Duodenal mucosa (tissue), 2 donors: ENCODE data around the gene SBNO2.
A peak's percentile ranks its signal among the peaks of the same experiment; 100 is the strongest.

Experiments used
- H3K27ac ChIP-seq: one replicate; pipeline ENCODE4 v1.7.0; 2013; ENCODE audit warnings: low read depth, low read length
- H3K27me3 ChIP-seq, 2 donors: one replicate each; pipeline ENCODE4 v1.7.0; 2013; ENCODE audit warnings: low read length in 2 of 2, control low read depth in 1 of 2; ENCODE audit not compliant: insufficient read depth in 2 of 2, control insufficient read depth in 1 of 2
- H3K36me3 ChIP-seq, 2 donors: one replicate each; pipeline ENCODE4 v1.7.0; 2013; ENCODE audit warnings: low read length in 2 of 2, control low read depth in 1 of 2; ENCODE audit not compliant: insufficient read depth in 2 of 2, control insufficient read depth in 1 of 2
- H3K4me1 ChIP-seq, 2 donors: one replicate each; pipeline ENCODE4 v1.7.0; 2013; ENCODE audit warnings: low read length in 2 of 2, control low read depth in 1 of 2; ENCODE audit not compliant: insufficient read depth in 2 of 2, control insufficient read depth in 1 of 2
- H3K4me3 ChIP-seq, 2 donors: one replicate each; pipeline ENCODE4 v1.7.0; 2013; ENCODE audit warnings: low read length in 2 of 2, low read depth in 1 of 2
- H3K9ac ChIP-seq, 2 donors: one replicate each; pipeline ENCODE4 v1.7.0; 2013; ENCODE audit warnings: low read length in 2 of 2, low read depth in 1 of 2
- H3K9me3 ChIP-seq, 2 donors: one replicate each; pipeline ENCODE4 v1.7.0; 2013; ENCODE audit warnings: low read length in 2 of 2, control low read depth in 1 of 2; ENCODE audit not compliant: control insufficient read depth in 1 of 2

SBNO2 gene

DNA sequence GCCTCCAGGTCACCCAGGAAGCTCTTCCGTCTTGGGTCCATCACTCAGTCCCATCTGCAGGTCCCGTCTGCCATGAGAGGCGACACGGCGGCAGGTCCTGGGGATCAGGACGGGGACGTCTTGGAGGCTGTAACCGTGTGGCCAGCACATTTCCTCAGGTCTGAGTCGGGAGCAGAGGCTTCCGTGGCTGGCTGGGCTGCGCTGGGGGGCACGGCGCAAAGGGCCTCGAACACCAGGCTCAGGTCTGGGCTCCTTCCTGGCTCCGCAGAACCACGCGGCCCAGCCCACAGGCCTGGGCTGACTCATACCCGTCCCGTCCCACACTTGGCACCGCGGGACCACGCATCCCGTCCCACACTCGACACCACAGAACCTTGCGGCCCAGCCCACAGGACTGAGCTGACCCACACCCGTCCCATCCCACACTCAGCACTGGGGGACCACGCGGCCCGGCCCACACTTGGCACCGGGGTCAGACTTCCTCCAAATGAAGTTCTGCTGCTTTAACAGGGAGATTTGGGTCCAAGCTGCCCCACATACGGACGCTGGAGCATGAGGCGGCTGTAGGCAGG, 30.2 kb downstream of the SBNO2 start:
- Histone ChIP-seq H3K9me3 (no peaks in the 10 kb centered on the region), H3K4me1 (no peaks in the 10 kb centered on the region), H3K36me3 (peaks cover 4 to 26% of the 10 kb centered on the region in 2 donors), H3K9ac (no peak overlapping the region), H3K27me3 (no peaks in the 10 kb centered on the region), H3K4me3 (no peak overlapping the region), H3K27ac (no peak overlapping the region)

DNA sequence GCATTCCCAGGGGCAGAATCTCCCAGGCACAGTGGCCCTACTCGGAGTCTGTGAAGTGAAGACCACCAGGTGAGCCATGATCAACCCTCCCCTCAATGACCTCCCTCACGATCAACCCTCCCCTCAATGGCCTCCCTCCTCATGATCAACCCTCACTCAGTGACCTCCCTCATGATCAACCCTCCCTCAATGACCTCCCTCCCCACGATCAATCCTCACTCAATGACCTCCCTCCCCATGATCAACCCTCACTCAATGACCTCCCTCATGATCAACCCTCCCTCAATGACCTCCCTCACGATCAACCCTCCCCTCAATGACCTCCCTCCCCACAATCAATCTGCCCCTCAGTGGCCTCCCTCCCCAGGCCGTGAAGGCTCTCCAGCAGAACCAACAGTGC, 32.1 kb downstream of the SBNO2 start:
- no peak overlapping the region for H3K4me3 ChIP-seq
- H3K27ac ChIP-seq, result no peak overlapping the region
- no peaks in the 10 kb centered on the region for H3K9me3 ChIP-seq
- H3K4me1 ChIP-seq, result peaks cover 0 to under 1% of the 10 kb centered on the region in 2 donors
- H3K27me3 ChIP-seq, result no peaks in the 10 kb centered on the region
- H3K36me3 ChIP-seq, result peaks cover 4 to 31% of the 10 kb centered on the region in 2 donors
- H3K9ac ChIP-seq, result no peak overlapping the region

DNA sequence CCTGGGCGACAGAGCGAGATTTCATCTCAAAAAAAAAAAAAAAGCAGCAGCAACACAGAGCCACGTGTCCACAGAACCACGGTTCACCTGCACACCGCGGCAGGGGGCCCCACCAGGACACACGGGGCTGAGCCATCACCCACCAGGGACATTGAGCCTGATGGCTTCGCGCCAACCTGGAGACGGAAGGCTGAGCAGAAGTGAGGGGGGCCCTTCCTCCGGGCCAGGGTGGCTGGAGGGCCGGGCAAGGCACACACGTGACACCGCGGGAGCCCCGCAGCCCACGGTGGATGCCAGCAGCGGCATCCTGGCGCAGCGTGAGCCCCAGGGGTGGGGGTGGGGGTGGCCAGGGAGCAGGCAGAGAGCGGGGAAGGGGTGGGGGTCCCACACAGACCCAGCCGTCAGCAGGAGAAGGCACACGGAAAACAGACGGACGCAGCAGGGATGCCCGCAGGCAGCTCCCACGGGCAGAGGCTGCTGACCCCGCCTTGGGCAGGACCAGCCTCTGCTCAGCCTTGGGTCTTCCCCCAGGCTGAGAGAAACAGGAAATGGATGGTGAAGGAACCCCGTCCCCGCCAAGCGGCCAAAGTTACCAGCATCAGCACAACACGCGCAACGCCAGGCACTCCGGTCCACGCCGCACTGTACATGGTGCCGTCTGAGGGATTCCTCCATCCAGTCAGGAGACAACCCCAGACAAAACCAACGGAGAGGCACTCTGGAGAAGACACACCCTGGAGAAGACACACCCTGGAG, 33.6 kb downstream of the SBNO2 start:
- Histone ChIP-seq H3K27me3 (no peaks in the 10 kb centered on the region), H3K4me1 (peaks cover 13 to 16% of the 10 kb centered on the region in 2 donors), H3K36me3 (peaks cover 4 to 20% of the 10 kb centered on the region in 2 donors), H3K27ac (no peak overlapping the region), H3K9me3 (no peaks in the 10 kb centered on the region), H3K9ac (no peak overlapping the region), H3K4me3 (no peak overlapping the region)

DNA sequence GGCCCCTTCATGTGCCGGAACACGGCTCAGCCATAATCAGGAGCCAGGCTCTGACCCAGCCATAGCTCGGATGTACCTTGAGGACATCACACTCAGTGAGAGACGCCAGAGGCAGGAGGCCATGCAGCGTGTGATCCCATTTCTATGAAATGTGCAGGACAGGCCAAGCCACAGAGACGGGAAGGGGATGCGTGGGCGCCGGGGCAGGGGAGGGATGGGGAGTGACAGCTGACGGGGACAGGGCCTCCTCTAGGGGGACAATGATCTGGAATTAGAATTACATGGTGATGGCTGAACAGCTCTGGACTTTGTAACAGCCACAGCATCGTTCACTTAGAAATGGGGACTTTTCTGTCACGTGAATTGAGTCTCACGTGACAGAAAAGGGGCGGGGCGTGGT, 34.9 kb downstream of the SBNO2 start:
- no peak overlapping the region for H3K9ac ChIP-seq
- H3K27me3 ChIP-seq, result no peaks in the 10 kb centered on the region
- H3K4me1 ChIP-seq, result peaks cover 15 to 20% of the 10 kb centered on the region in 2 donors
- no peaks in the 10 kb centered on the region for H3K9me3 ChIP-seq
- no peak overlapping the region for H3K27ac ChIP-seq
- peaks cover 4 to 20% of the 10 kb centered on the region in 2 donors for H3K36me3 ChIP-seq
- no peak overlapping the region for H3K4me3 ChIP-seq

DNA sequence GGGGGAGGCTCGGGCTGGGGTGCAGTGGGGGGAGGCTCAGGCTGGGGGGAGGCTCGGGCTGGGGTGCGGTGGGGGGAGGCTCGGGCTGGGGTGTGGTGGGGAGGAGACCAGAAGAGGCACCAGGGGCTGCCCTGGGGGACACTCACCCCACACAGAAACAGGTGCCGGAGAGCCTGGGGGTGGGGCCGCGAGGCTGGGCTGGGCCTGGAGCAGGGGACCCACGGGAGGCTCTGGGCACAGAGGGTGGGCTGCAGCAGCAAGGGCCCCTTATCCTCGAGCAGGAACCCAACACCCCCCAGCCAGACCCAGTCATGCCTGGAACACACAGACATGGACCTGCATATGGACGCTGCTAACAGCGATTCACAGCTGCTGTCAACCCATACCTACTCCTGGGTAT, 35.9 kb downstream of the SBNO2 start:
- H3K9ac ChIP-seq, result no peak overlapping the region
- no peak overlapping the region for H3K27ac ChIP-seq
- H3K9me3 ChIP-seq, result no peaks in the 10 kb centered on the region
- H3K4me3 ChIP-seq, result no peak overlapping the region
- H3K27me3 ChIP-seq, result no peaks in the 10 kb centered on the region
- H3K4me1 ChIP-seq, result peaks cover 19 to 30% of the 10 kb centered on the region in 2 donors
- peaks cover 4 to 11% of the 10 kb centered on the region in 2 donors for H3K36me3 ChIP-seq

DNA sequence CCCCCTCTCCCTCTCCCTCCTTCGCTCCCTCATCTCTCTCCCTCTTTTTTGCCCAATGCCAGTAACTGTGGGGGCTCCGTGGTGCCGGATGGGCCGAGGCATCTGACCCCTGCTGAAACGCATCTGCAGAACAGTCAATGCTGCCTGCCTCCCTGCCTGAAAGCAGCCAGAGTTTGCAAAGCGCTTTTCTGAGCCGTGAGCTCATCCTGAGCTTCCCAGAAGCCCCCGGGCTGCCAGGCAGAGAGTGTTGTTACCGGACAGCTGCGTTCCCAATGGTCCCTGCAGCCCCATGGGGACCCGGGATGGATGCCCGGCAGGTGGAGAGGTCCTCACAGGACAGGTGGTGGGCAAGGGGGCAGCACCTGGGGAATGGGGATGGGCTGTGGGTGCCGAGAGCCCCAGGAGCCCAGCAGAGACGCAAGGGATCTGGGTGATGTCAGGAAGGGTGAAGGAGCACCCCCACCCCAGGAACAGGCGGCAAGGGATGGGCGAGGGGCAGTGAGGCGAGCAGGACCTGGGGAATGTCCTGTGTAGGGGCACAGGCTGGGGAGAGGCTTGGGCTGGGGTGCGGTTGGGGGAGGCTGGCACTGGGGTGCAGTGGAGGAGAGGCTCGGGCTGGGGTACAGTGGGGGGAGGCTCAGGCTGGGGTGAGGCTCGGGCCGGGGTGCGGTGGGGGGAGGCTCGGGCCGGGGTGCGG, 37.3 kb downstream of the SBNO2 start:
- Histone ChIP-seq H3K9me3 (no peaks in the 10 kb centered on the region), H3K4me1 (peaks cover 28 to 39% of the 10 kb centered on the region in 2 donors), H3K27me3 (no peaks in the 10 kb centered on the region), H3K27ac (peak overlapping the region; percentile 65), H3K4me3 (peak overlapping the region; percentile 29 to 58), H3K9ac (peak overlapping the region; percentile 9 to 51), H3K36me3 (peaks cover 0 to 6% of the 10 kb centered on the region in 2 donors)

DNA sequence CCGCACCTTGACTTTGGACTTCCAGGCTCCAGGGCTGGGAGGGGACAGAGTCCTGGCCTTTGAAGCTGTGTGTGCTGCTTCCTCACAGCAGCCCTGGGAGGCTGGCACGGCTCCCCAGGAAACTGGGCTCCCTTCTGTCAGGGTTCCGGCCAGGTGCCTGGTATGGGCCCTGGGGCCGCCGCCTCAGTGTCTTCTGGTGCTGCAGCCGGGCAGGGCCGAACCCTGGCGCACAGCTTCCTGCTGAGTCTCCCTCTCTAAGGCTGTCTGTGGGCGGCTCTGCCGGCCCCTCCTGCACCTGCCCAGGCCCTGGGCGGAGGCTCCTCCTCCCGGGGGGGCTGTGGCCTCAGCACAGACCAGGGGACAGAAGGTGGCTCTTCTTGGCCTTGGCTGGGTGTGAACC, 37.9 kb downstream of the SBNO2 start:
- Histone ChIP-seq H3K9ac (peak overlapping the region; percentile 9 to 51), H3K4me1 (peaks cover 31 to 45% of the 10 kb centered on the region in 2 donors), H3K4me3 (peak overlapping the region; percentile 29 to 58), H3K36me3 (peaks cover 0 to 6% of the 10 kb centered on the region in 2 donors), H3K27me3 (no peaks in the 10 kb centered on the region), H3K9me3 (no peaks in the 10 kb centered on the region), H3K27ac (peak overlapping the region; percentile 65)

DNA sequence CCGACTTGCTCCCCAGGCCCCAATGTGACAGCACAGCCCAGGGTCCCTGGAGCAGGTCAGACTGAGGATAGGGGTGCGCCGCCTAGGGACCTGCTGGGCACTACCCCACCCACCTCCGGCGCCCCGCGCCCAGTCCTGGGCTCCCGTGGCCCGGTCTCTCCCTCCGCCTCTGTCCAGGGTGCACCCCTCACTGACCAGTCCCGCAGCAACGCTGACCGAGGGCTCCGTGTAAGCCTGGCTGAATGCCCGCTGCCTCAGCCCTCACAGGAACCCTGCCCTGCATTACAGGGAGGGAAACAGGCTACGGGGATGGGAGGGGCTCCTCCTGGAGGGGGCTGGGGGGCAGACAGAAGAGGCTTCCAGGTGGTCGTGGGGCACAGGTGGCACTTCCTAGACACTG, 38.6 kb downstream of the SBNO2 start:
- Histone ChIP-seq H3K36me3 (peaks cover 0 to 6% of the 10 kb centered on the region in 2 donors), H3K27ac (peak overlapping the region; percentile 65), H3K9ac (peak overlapping the region in 1 of 2 donors; percentile 9), H3K27me3 (no peaks in the 10 kb centered on the region), H3K4me3 (no peak overlapping the region), H3K4me1 (peaks cover 39 to 52% of the 10 kb centered on the region in 2 donors), H3K9me3 (no peaks in the 10 kb centered on the region)

DNA sequence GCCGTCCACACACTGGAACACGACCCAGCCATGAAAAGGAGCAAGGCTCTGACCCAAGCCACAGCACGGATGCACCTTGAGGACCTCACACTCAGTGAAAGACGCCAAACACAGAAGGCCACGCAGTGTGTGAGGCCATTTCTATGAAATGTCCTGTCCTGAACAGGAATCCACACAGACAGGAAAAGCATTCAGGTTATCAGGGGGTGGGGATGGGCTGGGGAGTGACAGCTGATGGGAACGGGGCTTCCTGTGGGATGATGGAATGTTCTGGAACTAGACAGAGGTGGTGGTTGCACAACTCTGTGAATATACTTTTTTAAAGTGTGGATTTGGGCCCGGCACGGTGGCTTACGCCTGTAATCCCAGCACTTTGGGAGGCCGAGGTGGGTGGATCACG, 39.6 kb downstream of the SBNO2 start:
- no peak overlapping the region for H3K4me3 ChIP-seq

DNA sequence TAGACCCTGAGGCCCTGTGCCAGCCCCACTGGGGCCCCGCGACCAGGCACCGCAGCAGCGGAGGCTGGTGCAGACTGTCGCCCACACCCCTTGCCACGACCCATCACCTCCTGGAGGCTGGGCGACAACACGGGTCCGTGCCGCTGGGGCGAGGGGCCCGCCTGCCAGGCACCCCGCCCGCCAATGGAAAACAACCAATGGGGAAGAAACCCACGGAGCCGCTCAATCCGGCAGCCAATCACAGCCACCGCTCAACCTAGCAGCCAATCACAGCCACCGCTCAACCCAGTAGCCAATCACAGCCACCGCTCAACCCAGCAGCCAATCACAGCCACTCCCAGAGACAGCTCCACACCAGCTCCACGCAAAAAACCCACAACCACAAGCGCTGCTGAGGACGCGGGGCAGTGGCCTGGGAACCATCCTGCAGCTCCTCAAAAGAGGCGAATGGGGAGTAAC, 40.6 kb downstream of the SBNO2 start:
- peak overlapping the region in 1 of 2 donors; percentile 70 for H3K9ac ChIP-seq
- peak overlapping the region; percentile 71 to 75 for H3K4me3 ChIP-seq
- H3K9me3 ChIP-seq, result no peaks in the 10 kb centered on the region
- peak overlapping the region; percentile 97 for H3K27ac ChIP-seq
- no peaks in the 10 kb centered on the region for H3K27me3 ChIP-seq
- H3K36me3 ChIP-seq, result peaks cover 0 to 3% of the 10 kb centered on the region in 2 donors
- peaks cover 45 to 60% of the 10 kb centered on the region in 2 donors for H3K4me1 ChIP-seq

More for the DNA sequence above, 39.6 kb downstream of the SBNO2 start:
- no peak overlapping the region for H3K27ac ChIP-seq
- H3K9ac ChIP-seq, result no peak overlapping the region
- no peaks in the 10 kb centered on the region for H3K9me3 ChIP-seq
- peaks cover 45 to 60% of the 10 kb centered on the region in 2 donors for H3K4me1 ChIP-seq
- no peaks in the 10 kb centered on the region for H3K27me3 ChIP-seq
- peaks cover 0 to 6% of the 10 kb centered on the region in 2 donors for H3K36me3 ChIP-seq
